Left ventricle myocardium inferior (tissue), 1 donor: ENCODE measurements around the gene BCR. TPM values are rescaled to one million over a fixed set of nuclear protein-coding genes. Genes with fewer than 3 reads are reported as not detected.

Source experiments
- DNase-seq: peaks from one replicate; pipeline ENCODE4 v3.0.0-alpha.2; 2020
- H3K27ac ChIP-seq: fragments of 200-600 bp; replicated peaks from 2 replicates; pipeline ENCODE4 v1.8.0; 2021
- H3K27me3 ChIP-seq: fragments of 200-600 bp; 2 replicates; pipeline ENCODE4 v1.8.0; 2021; ENCODE audit warnings: low read depth
- H3K36me3 ChIP-seq: fragments of 200-600 bp; 2 replicates; pipeline ENCODE4 v1.8.0; 2021
- H3K4me1 ChIP-seq: fragments of 200-600 bp; 2 replicates; pipeline ENCODE4 v1.8.0; 2021
- H3K4me3 ChIP-seq: fragments of 200-600 bp; 2 replicates; pipeline ENCODE4 v1.8.0; 2021; ENCODE audit warnings: mild to moderate bottlenecking, moderate library complexity
- H3K9me3 ChIP-seq: fragments of 200-600 bp; replicated peaks from 2 replicates; pipeline ENCODE4 v1.8.0; 2021
- intact Hi-C: fragments of 100-400 bp; cut with micrococcal nuclease; formaldehyde crosslinking; loops from one replicate; pipeline ENCODE4 v1.11.0; 2022
- total RNA-seq: library from RNA; stranded (reverse); fragmentation: NEBNext Ultra II Directional; extraction: Animal tissue kit (Norgen Biotek cat#: 25700); gene quantifications from one replicate; pipeline ENCODE4 v1.2.1, GENCODE V29; 2021
- TF ChIP-seq, protein P1 (sequence below): fragments of 200-600 bp; IDR thresholded peaks from 2 replicates; pipeline ENCODE4 v1.8.0; 2021; ENCODE audit warnings: antibody characterized with exemption, mild to moderate bottlenecking, borderline replicate concordance
- donor health status: DM: no; HTN: yes; CAD: no; lungs with severe emphysema.

Gene BCR
- total RNA-seq, 1 donor from 2014 or later, result 26.7 TPM

DNA sequence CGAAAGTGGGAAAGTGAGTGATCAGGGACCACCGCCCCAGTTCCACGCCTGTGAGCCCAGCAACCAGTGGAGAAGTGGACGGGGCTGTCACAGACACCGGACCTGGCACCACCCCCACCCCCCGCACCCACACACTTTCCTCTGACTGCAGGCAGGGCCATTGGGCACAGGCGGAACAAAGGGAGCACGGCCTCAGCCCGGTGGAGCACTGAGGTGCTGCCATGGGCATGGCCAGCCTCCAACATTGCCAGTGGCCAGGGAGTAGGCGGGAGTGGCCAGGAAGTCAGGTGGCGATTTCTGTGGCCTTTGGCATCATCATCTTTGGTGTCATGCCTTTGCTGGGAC, 78.5 kb downstream of the BCR start:
- peaks cover 38% of the 10 kb centered on the region for H3K4me1 ChIP-seq
- H3K27me3 ChIP-seq, result no peaks in the 10 kb centered on the region
- intact Hi-C loops, result no loop called here
- DNase-seq, result no peak
- no peaks in the 10 kb centered on the region for H3K9me3 ChIP-seq
- peaks cover 33% of the 10 kb centered on the region for H3K36me3 ChIP-seq
- TF ChIP-seq, protein P1, sequence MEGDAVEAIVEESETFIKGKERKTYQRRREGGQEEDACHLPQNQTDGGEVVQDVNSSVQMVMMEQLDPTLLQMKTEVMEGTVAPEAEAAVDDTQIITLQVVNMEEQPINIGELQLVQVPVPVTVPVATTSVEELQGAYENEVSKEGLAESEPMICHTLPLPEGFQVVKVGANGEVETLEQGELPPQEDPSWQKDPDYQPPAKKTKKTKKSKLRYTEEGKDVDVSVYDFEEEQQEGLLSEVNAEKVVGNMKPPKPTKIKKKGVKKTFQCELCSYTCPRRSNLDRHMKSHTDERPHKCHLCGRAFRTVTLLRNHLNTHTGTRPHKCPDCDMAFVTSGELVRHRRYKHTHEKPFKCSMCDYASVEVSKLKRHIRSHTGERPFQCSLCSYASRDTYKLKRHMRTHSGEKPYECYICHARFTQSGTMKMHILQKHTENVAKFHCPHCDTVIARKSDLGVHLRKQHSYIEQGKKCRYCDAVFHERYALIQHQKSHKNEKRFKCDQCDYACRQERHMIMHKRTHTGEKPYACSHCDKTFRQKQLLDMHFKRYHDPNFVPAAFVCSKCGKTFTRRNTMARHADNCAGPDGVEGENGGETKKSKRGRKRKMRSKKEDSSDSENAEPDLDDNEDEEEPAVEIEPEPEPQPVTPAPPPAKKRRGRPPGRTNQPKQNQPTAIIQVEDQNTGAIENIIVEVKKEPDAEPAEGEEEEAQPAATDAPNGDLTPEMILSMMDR, result no peak
- H3K4me3 ChIP-seq, result no peak overlapping the region
- no peak overlapping the region for H3K27ac ChIP-seq

DNA sequence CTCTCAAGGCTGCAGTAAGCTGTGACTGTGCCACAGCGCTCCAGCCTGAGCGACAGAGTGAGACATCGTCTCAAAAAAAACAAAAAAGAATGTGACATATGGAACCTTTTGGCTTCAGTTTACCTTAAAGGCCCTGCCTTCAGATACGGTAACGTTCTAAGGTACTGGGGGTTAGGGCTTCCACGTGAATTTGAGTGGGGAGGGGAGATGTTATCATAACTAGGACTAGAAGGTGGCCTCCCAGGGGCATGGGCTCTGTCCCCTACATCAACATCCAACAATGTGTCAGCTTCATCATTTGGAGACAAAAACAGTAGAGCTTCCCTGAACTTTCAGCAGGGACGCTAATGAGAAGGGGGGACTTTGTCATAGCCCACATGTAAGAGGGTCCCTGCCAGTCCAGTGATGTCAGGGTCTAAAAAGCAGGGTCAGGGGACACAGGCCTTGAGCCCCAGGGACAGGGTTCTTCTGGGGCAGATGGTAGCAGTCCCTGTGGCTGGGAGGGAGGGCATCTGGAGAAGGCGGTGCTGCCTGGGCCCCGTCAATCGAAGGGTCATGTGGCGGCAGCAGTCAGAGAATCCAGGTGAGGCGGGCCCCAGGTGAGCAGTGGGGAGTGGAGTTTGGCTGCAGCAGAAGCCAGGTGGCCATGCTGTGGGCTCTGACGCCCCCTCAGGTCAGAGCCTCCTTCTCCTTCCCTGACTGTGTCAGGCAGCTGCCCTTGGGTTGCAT, 79.8 kb downstream of the BCR start:
- Histone ChIP-seq H3K4me1 (peaks cover 47% of the 10 kb centered on the region), H3K27me3 (no peaks in the 10 kb centered on the region), H3K36me3 (peaks cover 33% of the 10 kb centered on the region), H3K9me3 (no peaks in the 10 kb centered on the region), H3K27ac (no peak overlapping the region), H3K4me3 (no peak overlapping the region)
- intact Hi-C loops, result no loop called here
- TF ChIP-seq, protein P1, result no peak
- DNase-seq, result no peak

DNA sequence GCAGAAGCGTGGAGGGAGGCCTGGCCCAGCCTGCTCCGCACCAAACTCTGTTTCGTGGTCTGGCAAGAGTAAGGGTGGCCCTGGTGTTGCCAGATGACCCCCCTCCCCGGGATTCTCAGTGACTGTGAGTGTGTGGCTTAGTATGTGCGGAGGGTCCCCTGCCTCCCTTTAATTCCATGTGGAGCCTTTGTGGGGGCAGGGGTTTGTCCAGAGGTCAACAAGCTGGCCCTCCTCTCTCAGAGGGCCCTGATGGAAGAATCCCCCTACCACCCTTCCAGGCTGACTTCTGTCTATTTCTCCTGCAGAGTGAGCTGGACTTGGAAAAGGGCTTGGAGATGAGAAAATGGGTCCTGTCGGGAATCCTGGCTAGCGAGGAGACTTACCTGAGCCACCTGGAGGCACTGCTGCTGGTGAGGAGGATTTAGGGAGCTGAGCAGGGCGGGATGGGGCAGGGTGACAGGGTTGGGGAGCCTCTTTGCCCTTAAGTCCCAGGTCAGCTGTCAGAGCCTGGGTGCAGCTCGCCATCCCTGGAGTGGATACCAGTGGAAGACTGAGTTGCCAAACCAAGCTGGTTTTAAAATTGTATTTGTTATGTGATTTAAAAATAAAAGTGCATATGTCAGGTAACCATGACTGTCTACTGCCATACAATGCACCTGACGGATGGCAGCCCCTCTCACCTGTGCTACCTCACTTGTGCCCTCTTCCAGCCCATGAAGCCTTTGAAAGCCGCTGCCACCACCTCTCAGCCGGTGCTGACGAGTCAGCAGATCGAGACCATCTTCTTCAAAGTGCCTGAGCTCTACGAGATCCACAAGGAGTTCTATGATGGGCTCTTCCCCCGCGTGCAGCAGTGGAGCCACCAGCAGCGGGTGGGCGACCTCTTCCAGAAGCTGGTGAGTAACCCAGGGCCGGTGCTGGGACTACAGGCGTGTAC, 80.6 kb downstream of the BCR start:
- intact Hi-C loops, result no loop called here
- Histone ChIP-seq H3K27ac (no peak overlapping the region), H3K9me3 (no peaks in the 10 kb centered on the region), H3K36me3 (peaks cover 33% of the 10 kb centered on the region), H3K4me3 (no peak overlapping the region), H3K27me3 (no peaks in the 10 kb centered on the region), H3K4me1 (peaks cover 48% of the 10 kb centered on the region)
- no peak for DNase-seq
- TF ChIP-seq, protein P1, result no peak

DNA sequence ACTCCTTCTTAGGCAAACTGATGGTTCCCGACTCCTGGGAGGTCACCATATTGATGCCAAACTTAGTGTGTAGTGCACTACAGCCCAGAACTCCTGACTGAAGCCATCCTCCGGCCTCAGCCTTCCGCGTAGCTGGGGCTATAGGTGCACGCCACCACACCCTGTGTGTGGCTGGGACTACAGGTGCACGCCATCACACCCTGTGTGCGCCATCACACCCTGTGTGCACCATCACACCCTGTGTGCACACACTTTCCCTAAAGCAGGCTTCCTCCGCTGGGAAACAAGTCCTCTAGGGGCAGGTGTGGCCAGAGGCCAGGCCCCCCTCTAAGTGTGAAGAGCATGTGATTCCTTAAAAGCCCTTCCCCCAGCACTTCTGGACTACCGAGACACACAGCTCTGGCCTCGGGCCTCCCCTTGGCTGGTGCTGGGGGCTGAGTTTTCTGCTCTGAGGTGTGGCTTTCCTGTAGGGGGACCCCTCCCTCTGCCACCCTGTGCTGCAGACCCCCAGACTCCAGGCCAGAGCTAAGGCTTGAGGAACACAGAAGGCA, 81.7 kb downstream of the BCR start:
- no peak for DNase-seq
- H3K27me3 ChIP-seq, result no peaks in the 10 kb centered on the region
- H3K36me3 ChIP-seq, result peaks cover 39% of the 10 kb centered on the region
- no peaks in the 10 kb centered on the region for H3K9me3 ChIP-seq
- intact Hi-C loops, result no loop called here
- peaks cover 37% of the 10 kb centered on the region for H3K4me1 ChIP-seq
- H3K27ac ChIP-seq, result no peak overlapping the region
- no peak overlapping the region for H3K4me3 ChIP-seq
- TF ChIP-seq, protein P1, result no peak

DNA sequence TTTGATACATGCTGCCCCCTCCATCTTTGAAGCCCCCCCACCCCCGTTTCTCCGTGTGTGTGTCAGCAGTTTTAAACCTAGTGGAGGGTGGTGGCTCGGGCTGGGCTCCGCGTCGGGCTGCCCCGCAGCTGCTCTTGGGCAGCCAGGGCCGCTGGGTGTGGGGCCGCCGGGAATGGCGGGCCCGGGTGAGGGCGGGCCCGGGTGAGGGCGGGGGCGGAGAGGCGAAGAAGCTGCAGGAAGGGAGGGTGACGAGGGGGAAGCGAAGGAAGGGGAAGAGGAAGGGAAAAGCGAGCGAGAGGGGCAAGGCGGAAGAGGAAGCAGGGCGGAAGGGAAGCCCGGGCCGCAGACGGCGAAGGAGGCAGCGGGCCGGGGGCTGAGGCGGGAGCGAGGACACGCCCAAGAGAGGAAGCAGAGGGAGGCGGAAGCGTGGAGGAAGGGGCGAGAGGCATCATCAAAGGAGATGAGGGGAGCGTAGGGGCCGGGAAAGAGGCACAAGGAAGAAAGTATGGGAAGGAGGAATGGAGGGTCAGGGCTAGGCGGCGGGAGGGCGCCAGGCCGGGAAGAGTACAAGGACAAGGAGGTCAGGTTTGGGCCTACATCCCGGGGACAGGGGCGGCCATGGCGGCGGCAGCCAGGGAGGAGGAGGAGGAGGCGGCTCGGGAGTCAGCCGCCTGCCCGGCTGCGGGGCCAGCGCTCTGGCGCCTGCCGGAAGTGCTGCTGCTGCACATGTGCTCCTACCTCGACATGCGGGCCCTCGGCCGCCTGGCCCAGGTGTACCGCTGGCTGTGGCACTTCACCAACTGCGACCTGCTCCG, 82.4 kb downstream of the BCR start:
- H3K4me3 ChIP-seq, result no peak overlapping the region
- no peak for DNase-seq
- peaks cover 39% of the 10 kb centered on the region for H3K36me3 ChIP-seq
- H3K27ac ChIP-seq, result no peak overlapping the region
- intact Hi-C loops, result no loop called here
- no peaks in the 10 kb centered on the region for H3K9me3 ChIP-seq
- TF ChIP-seq, protein P1, result no peak
- peaks cover 30% of the 10 kb centered on the region for H3K4me1 ChIP-seq
- H3K27me3 ChIP-seq, result no peaks in the 10 kb centered on the region
